ENCODE results near the gene MAML2. TPM values are rescaled to one million over a fixed set of nuclear protein-coding genes. Genes with fewer than 3 reads are reported as not detected.
A peak's percentile ranks its signal among the peaks of the same experiment; 100 is the strongest.

The MAML2 gene
- total and polyA plus RNA-seq, 7 donors: 2.8 to 20.7 (median 11.8) TPM

GRCh38 chr11:96045622-96046456 is 297.2 kb downstream of the MAML2 start:
- H3K27ac ChIP-seq: peak overlapping the region; percentile 20 to 80 (median 49)
- TF ChIP-seq EP300 (IDR thresholded peaks at IDR 0.05): no peak
- TF ChIP-seq POLR2AphosphoS5 (IDR thresholded peaks at IDR 0.05): no peak
- peak in 1 of 4 experiments; percentile 8 for TF ChIP-seq CTCF (IDR thresholded peaks at IDR 0.05)
- no peaks in the 10 kb centered on the region for H3K9me3 ChIP-seq
- H3K4me3 ChIP-seq: peak overlapping the region in 3 of 4 donors; percentile 17 to 31 (median 29)
- H3K4me1 ChIP-seq: peaks cover 0 to 15% (median 13%) of the 10 kb centered on the region in 4 donors
- DNase-seq: peak; percentile 67
- intact Hi-C loops (cut with DNase I): no loop called here
- no peaks in the 10 kb centered on the region for H3K36me3 ChIP-seq
- 72 to 85% methylated on average over 11 of the region's 11 CpGs for WGBS, 2 donors
- H3K27me3 ChIP-seq: no peaks in the 10 kb centered on the region

- Histone ChIP-seq H3K9me3 (no peaks in the 10 kb centered on the region), H3K4me1 (peaks cover 0 to 15% (median 13%) of the 10 kb centered on the region in 4 donors), H3K27ac (no peak overlapping the region), H3K27me3 (no peaks in the 10 kb centered on the region), H3K4me3 (no peak overlapping the region), H3K36me3 (no peaks in the 10 kb centered on the region)
- no peak for DNase-seq
- intact Hi-C loops (cut with DNase I): no loop called here
- TF ChIP-seq POLR2A (IDR thresholded peaks at IDR 0.05) (no peak), CTCF (IDR thresholded peaks at IDR 0.05) (no peak), POLR2AphosphoS5 (IDR thresholded peaks at IDR 0.05) (no peak), EP300 (IDR thresholded peaks at IDR 0.05) (no peak)
- 96 to 98% methylated on average over 2 of the region's 2 CpGs for WGBS, 2 donors
Measured at GRCh38 chr11:96044747-96045146, 298.2 kb downstream of the MAML2 start.

- H3K27ac ChIP-seq: no peak overlapping the region
- intact Hi-C loops (cut with DNase I): no loop called here
- no peak for TF ChIP-seq POLR2AphosphoS5 (IDR thresholded peaks at IDR 0.05)
- TF ChIP-seq EP300 (IDR thresholded peaks at IDR 0.05): no peak
- TF ChIP-seq CTCF (IDR thresholded peaks at IDR 0.05): no peak
- TF ChIP-seq POLR2A (IDR thresholded peaks at IDR 0.05): no peak
- H3K27me3 ChIP-seq: no peaks in the 10 kb centered on the region
- DNase-seq: no peak
- no peaks in the 10 kb centered on the region for H3K36me3 ChIP-seq
- peaks cover 0 to 15% (median 13%) of the 10 kb centered on the region in 4 donors for H3K4me1 ChIP-seq
- no peak overlapping the region for H3K4me3 ChIP-seq
- no peaks in the 10 kb centered on the region for H3K9me3 ChIP-seq
Measured at GRCh38 chr11:96044311-96044710, 298.7 kb downstream of the MAML2 start.

GRCh38 chr11:96043291-96043690 is 299.7 kb downstream of the MAML2 start:
- Histone ChIP-seq H3K9me3 (no peaks in the 10 kb centered on the region), H3K27me3 (no peaks in the 10 kb centered on the region), H3K27ac (no peak overlapping the region), H3K4me1 (peaks cover 0 to 16% (median 13%) of the 10 kb centered on the region in 4 donors), H3K4me3 (no peak overlapping the region), H3K36me3 (no peaks in the 10 kb centered on the region)
- WGBS, 2 donors: 94% methylated on average over 1 of the region's 1 CpG
- TF ChIP-seq CTCF (IDR thresholded peaks at IDR 0.05) (no peak), POLR2AphosphoS5 (IDR thresholded peaks at IDR 0.05) (no peak), POLR2A (IDR thresholded peaks at IDR 0.05) (no peak), EP300 (IDR thresholded peaks at IDR 0.05) (no peak)
- no peak for DNase-seq
- intact Hi-C loops (cut with DNase I): no loop called here
